NCI-H82 treated with DMSO at 0.1 percent for 48 hours (cell line): ENCODE data around the gene WRAP73.

Experiments
- DNase-seq: peaks from one replicate; lab custom pipeline; 2025; ENCODE audit not compliant: unreplicated experiment; lab: John Stamatoyannopoulos, UW

The WRAP73 gene

DNA sequence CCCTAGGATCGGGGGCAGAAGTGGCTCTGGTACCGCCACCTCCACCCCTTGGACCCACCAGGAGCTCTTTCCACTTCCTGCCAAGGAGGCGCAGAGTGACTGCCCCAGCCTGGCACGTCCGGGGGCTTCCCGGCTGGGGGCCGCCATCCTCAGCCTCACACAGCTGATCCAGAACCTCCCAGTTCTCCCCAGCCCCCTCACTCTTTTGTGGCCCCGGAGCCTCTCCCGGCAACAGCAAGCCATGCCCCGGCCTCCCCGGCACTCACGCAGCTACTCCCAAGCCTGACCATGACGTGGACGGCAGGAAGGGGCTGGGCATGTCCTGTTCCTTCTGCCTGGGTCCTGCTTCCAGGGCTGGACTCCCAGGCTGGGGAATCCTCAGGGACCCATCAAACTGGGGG is 19.5 kb upstream of the WRAP73 start:
- no peak for DNase-seq

GRCh38 chr1:3668585-3669300 is 18.8 kb upstream of the WRAP73 start:
- no peak for DNase-seq

- DNase-seq = no peak
Measured at GRCh38 chr1:3668148-3668547, 18.2 kb upstream of the WRAP73 start.

GRCh38 chr1:3664700-3665375 is 14.9 kb upstream of the WRAP73 start:
- no peak for DNase-seq

DNA sequence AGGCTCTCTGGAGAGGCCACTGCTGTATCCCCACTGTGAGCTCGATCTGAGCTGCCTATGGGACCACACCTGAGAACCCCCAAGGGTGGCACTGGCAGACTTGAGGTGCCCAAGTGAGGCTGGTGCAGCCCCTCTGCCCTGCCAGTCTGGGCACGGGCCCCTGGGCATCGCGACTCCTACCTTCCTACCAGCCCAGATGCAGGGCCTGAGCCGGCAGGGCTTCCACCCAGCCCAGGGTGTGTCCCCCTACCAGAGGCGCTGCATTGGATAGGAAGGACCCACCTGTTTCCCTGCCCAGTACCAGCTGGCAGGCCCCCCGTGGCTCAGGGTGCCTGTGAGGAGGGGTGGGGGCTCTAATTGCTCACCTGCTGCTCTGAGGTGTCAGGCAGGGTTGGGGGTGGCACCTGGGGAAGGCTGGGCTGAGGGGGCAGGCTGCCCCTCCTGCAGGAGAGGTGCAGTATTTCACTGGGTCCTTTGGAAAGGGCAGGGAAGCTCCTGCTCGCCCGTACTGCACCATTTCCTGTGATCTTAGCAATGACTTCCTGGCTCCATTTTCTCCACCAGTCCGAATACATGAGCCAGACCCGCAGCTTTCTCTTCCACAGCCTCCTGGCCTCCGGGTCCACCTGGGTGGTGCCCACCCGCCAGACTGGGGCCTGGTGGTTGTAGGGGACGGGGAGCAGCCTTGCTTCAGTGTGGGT is 14.2 kb upstream of the WRAP73 start:
- no peak for DNase-seq

- DNase-seq = no peak
Measured at GRCh38 chr1:3662080-3662671, 12.3 kb upstream of the WRAP73 start.

DNA sequence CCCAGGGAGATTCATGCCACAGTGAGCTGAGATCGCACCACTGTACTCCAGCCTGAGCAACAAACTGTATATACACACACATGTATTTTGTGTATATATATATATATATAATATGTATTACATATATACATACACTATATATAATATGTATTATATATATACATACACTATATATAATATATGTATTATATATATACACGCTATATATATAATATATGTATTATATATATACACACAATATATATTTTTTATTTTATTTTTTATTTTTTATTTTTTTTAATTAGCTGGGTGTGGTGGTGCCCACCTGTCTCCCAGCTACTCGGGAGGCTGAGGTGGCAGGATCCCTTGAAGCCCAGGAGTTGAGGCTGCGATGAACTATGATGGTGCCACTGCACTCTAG is 11.7 kb upstream of the WRAP73 start:
- DNase-seq = no peak

- DNase-seq = no peak
Measured at GRCh38 chr1:3660704-3661103, 10.8 kb upstream of the WRAP73 start.

GRCh38 chr1:3659093-3659492 is 9.2 kb upstream of the WRAP73 start:
- no peak for DNase-seq

DNA sequence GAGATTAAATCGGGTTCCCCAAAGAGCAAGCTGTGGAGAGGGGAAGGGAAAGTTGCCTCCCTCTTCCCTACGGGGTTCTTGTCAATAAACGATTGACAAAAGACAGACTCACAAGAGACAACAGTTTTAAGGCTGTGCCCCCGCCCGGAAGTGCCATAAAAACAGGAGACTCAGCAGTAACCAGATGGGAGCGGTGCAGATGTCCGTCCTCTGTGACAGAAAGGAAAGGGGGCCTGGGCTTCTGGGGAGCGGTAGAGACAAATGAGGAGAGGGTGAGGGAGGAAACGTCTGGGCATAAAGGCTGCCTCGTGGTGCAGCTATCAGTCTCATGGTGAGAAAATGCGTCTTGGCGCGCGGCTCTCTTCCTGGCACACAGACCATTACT is 8.3 kb upstream of the WRAP73 start:
- DNase-seq = no peak

DNA sequence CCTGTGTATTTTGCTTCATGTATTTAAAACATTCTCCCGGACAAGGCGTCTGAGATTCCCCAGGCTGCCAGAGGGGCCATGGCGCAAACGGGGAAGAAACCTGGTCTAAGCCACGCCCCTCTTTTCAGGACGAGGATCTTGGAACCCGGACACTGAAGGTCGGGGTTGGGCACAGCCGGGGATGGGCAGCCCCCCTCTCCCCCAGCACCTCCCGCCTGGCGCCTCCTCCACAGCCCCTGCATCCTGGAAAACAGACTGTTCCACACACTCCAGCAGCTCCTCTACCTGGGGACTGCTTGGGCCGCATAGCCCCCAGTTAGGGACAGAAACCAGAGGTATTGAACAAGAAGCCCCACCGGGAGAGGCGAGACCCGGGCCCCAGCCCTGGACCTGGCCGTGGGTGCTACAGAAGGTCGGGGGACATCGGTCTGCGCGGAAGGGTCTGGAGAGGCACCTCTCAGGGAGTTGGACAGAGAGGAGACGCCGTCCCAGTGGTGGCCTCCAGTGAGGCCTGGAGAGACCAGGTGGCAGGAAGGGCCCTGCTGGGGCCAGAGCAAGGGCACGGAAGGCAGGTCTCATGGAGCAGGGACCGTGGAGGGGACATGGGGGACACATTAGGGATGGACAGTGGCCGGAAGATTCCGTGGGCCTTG is 7.8 kb upstream of the WRAP73 start:
- DNase-seq = no peak

DNA sequence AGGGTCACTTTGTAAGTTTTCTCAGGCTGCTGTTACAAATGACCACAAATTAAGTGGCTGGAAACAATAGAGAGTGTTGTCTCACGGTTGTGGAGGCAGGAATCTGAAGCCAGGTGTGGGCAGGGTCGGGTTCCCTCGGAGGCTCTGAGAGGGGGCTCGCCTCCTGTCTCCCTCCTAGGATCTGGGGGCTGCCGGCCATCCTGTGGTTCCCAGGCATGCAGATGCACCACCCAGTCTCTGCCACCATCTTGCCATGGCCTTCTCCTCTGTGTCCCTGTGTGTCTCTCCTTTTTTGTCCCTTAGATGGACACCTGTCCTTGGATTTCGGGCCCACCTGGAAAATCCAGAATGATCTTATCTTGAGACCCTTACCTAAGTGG is 7.2 kb upstream of the WRAP73 start:
- no peak for DNase-seq

DNA sequence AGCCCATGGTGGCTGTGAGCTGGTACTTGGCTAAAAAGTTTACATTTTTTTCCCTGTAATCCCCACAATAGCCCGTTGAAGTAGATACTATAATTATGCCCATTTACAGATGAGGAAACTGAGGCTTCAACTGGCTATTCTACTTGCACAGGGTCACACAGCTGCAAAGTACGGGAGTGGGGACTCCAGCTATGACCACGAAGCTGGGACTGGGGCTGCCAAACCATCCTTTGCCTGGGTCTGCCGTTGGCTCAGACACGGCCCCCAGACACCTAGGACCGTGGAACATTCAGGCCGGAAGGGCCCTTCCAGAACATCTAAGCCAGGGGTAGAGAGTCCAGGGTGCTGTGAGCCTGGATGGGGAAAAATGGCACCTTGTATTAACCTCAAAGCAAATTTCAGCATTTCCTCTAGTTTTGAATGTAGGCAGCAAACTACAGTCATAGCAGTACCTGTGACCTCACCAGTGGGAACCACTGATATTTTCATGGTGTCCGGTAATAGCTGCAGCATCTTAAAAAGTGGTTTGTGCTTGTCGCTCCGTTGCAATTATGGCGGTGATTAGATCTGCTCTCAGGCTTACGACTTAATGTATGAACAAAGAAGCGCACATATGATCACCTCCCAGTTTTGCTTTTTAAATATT is 6.7 kb upstream of the WRAP73 start:
- no peak for DNase-seq

GRCh38 chr1:3654549-3655281 is 4.8 kb upstream of the WRAP73 start:
- DNase-seq = no peak

DNA sequence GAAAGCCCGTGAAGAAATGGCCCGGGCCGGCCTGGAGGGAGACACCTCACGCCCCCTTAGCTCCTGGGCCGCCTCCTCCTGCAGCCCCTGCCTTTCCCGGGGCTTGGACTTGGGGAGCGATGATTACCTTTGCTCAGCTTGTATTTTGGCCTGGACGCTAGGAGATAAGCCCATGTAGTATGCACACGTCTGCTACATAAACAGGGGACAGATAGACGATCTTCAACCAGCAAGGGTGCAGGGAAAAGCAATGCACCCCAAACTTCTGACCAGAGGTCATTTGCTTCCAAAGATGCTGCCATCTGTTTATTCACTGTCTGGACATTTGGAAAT is 3.3 kb upstream of the WRAP73 start:
- no peak for DNase-seq

DNA sequence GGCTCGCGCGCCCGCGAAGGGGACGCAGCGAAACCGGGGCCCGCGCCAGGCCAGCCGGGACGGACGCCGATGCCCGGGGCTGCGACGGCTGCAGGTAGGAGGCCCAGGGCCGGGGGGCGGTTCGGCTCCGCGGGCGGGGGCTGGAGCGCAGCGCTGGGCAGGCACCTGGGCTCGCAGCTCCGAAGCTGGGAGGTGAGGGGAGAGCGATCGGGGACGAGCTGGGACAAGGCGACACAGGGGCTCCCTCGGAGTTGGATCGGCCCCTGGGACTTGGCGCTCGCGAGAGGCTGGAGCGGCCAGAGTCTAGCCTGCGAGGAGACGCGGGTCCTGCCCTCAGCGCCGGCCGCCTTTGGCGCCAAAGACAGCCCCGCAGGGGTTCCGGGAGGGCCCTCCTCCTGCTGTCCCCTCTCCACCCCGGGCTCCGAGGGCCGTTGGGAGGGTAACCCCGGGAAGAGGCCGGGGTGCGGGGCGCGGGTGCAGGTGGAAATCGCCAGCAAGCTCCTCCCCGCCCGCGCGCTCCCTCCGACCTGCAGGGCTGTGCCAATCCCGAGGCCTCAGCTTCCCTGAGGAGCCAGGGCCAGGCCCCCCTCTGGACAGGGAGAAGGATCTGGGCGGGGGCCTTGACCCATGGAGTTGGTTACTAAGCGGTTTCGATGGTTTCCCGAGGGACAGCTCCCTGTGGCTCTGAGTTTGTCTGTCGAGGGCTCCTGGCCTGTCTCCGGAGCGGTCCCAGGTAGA is 2.8 kb upstream of the WRAP73 start:
- no peak for DNase-seq

DNA sequence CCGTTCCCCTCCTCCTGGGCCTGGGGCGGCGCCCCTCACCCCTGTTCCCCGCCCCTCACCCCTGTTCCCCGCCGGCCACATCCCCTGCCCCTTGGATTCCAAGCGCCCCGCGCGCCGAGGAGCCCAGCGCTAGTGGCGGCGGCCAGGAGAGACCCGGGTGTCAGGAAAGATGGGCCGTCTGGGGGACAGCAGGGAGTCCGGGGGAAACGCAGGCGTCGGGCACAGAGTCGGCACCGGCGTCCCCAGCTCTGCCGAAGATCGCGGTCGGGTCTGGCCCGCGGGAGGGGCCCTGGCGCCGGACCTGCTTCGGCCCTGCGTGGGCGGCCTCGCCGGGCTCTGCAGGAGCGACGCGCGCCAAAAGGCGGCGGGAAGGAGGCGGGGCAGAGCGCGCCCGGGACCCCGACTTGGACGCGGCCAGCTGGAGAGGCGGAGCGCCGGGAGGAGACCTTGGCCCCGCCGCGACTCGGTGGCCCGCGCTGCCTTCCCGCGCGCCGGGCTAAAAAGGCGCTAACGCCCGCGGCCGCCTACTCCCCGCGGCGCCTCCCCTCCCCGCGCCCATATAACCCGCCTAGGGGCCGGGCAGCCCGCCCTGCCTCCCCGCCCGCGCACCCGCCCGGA is 2.1 kb upstream of the WRAP73 start, which contains the start of gene TP73:
Gene TP73 (plus strand): TSS at position 587 of the 618 bp plus-strand sequence. CDS start 29,850 bp downstream, outside the sequence.
- DNase-seq = no peak

DNA sequence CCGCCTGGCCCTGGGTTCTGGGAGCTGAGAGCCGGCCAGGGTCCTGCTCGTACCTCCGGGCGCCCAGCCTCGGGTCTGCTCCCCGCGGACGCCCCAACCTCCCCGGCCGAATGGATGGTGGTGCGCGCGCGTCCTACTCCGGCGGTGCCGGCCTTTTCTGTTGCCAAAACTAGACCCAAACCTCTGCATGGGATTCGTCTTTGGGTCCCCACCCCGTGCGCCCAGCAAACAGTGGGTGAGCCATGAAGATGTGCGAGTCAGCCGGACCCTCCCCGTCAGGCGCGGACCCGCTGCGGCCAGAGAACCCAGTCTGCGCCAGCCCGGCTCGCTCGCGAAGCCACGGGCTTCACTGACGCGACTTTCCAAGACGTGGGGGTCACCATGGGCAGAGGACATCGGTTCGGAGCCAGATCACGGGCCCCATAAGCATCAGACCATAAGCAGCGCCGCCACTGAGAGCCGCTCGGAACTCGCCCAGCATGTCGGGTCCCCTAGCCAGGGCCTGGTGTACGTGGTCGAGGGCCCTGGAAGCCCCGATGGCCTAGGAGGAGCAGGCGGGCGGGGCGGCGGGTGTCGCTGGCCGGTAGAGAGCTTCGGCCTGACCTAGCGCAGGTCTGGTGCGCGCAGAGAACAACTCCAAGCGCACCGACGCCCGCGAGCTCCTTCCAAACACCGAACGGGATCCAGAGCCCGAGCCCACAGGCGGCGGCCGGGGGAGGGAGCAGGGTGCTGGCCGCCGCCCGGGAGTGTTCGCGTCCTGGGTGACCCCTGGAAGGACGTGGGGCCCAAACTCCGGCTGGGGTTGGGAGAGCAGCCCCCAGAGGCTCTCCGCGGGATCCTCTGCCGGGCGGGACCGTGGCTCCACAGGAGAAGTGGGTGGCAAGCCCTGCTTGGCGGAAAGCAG is 1.4 kb upstream of the WRAP73 start:
- no peak for DNase-seq
